Skeletal muscle satellite cell (primary cell): ENCODE measurements around the gene APOLD1.
"Not testable (repeated sequence)": the region's sequence is repeated elsewhere in the genome, so short reads cannot be mapped to it uniquely, and the experiment has no call there.

ENCODE experiments used
- H3K27me3 ChIP-seq: 2 replicates; pipeline ENCODE4 v1.7.0; 2013; ENCODE audit warnings: low read length; ENCODE audit not compliant: control insufficient read depth, insufficient read depth
- H3K36me3 ChIP-seq: 2 replicates; pipeline ENCODE4 v1.7.0; 2013; ENCODE audit warnings: mild to moderate bottlenecking, control low read depth, low read length; ENCODE audit not compliant: insufficient read depth
- H3K4me1 ChIP-seq: 2 replicates; pipeline ENCODE4 v1.7.0; 2013; ENCODE audit warnings: low read length; ENCODE audit not compliant: control insufficient read depth, insufficient read depth
- H3K4me2 ChIP-seq: 2 replicates; pipeline ENCODE4 v1.7.0; 2013; ENCODE audit warnings: mild to moderate bottlenecking, low read length
- H3K4me3 ChIP-seq: 2 replicates; pipeline ENCODE4 v1.7.0; 2013; ENCODE audit warnings: low read length
- H3K9ac ChIP-seq: 2 replicates; pipeline ENCODE4 v1.7.0; 2013; ENCODE audit warnings: mild to moderate bottlenecking, low read depth, low read length, moderate library complexity
- H3K9me3 ChIP-seq: replicated peaks from 2 replicates; pipeline ENCODE4 v1.7.0; 2013; ENCODE audit warnings: mild to moderate bottlenecking, control low read depth, low read length

Gene APOLD1

DNA sequence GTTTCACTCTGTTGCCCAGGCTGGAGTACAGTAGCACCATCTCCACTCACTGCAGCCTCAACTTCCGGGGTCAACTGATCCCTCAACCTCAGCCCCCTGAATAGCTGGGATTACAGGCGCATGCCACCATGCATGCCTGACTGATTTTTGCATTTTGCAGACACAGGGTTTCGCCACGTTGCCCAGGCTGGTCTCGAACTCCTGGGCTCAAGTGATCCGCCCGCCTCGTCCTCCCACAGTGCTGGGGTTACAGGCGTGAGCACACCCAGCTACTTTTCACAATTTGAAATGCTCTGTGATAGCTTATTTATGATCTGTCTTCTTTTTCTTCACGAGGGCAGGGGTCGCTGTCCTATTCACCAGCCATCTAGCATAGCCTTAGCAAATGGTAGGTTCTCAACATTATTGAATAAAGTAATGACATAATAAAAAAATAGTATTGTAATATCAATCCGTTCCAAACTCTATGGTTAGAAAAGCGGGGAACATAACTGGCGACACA, 27.2 kb downstream of the APOLD1 start:
- H3K27me3 ChIP-seq, result no peaks in the 10 kb centered on the region
- H3K4me3 ChIP-seq, result no peak overlapping the region
- H3K9ac ChIP-seq, result no peak overlapping the region
- no peak overlapping the region for H3K4me2 ChIP-seq
- peaks cover 22% of the 10 kb centered on the region for H3K4me1 ChIP-seq
- H3K36me3 ChIP-seq, result peaks cover 29% of the 10 kb centered on the region
- no peaks in the 10 kb centered on the region for H3K9me3 ChIP-seq

- Histone ChIP-seq H3K9me3 (no peaks in the 10 kb centered on the region), H3K4me3 (peak within 1 kb of the TSS; percentile 91), H3K4me1 (peaks cover 15% of the 10 kb centered on the region)
Measured at GRCh38 chr12:12813120-12814101, 28.0 kb downstream of the APOLD1 start, which contains the start of gene DDX47. Gene DDX47, plus strand, starts transcription at chr12:12813346. Its CDS starts 22 bp downstream, at chr12:12813368.

GRCh38 chr12:12817616-12818015, 32.2 kb downstream of the APOLD1 start:
- Histone ChIP-seq H3K4me1 (peaks cover 36% of the 10 kb centered on the region), H3K4me3 (no peak overlapping the region), H3K4me2 (no peak overlapping the region), H3K36me3 (peaks cover 53% of the 10 kb centered on the region), H3K27me3 (no peaks in the 10 kb centered on the region), H3K9ac (no peak overlapping the region), H3K9me3 (no peaks in the 10 kb centered on the region)

More at GRCh38 chr12:12813120-12814101, 28.0 kb downstream of the APOLD1 start, which contains the start of gene DDX47:
- Histone ChIP-seq H3K9ac (peak within 1 kb of the TSS; percentile 96), H3K27me3 (no peaks in the 10 kb centered on the region), H3K36me3 (peaks cover 32% of the 10 kb centered on the region), H3K4me2 (peak within 1 kb of the TSS; percentile 81)

DNA sequence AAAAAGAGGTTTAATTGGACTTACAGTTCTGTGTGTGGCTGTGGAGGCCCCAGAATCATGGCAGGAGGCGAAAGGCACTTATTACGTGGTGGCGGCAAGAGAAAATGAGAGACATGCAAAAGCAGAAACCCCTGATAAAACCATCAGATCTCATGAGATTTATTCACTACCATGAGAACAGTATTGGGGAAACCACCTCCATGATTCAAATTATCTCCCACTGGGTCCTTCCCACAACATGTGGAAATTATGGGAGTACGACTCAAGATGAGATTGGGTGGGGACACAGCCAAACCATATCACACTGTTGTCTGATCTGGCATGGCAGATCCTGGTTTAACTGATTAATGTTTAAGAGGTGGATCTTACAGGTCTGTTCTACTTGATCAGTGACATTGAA, 33.2 kb downstream of the APOLD1 start:
- peaks cover 46% of the 10 kb centered on the region for H3K4me1 ChIP-seq
- peak overlapping the region; percentile 73 for H3K9ac ChIP-seq

DNA sequence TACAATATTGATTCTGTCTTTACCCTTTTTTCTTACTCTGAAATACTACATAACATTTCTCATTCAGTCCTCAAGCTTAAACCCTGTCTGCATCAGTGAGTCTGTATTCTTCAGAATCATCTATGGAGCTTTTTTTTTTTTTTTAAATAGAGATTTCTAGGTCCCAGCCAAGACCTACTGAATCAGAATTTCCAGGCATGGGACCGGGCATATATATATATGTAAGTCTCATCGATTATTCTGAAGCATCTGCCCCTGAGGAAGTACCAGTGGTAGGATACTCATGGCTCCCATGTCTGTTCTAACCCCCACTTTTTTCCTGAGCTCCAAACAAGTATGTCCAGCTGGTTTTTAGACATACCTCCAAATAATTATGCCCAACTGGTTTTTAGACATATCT, 33.8 kb downstream of the APOLD1 start:
- Histone ChIP-seq H3K9ac (peak overlapping the region; percentile 73), H3K4me2 (peak overlapping the region; percentile 62), H3K4me1 (peaks cover 43% of the 10 kb centered on the region), H3K27me3 (no peaks in the 10 kb centered on the region), H3K9me3 (no peaks in the 10 kb centered on the region), H3K4me3 (no peak overlapping the region), H3K36me3 (peaks cover 69% of the 10 kb centered on the region)

More for the DNA sequence above, 33.2 kb downstream of the APOLD1 start:
- H3K4me2 ChIP-seq, result no peak overlapping the region
- H3K9me3 ChIP-seq, result no peaks in the 10 kb centered on the region
- peaks cover 64% of the 10 kb centered on the region for H3K36me3 ChIP-seq
- no peaks in the 10 kb centered on the region for H3K27me3 ChIP-seq
- H3K4me3 ChIP-seq, result no peak overlapping the region

DNA sequence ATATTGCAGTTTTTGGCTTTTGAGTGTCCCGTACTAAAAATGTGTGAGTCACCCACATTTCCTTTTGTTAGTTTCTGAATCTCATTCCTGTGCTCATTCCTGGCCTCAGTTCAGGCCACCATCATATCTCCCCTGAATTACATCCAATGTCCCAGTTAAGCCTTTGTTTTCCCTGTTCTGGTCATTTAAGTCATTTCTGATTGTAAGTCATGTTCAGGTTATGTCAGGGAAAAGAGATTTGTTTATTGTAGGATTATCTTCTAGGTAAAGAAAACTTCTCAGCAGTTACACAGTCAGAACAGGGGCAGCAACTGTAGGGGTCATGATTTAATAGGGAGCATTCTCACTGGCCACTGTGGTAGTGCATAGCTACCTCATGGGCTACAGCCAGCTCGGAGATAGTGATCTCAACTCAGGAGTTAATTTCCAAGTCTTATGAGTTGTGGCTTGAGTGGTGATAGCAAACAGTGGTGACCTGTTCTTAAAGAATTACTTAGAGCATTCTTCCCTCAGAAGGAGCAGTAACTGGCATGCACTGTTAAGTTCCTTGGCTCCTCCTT, 34.4 kb downstream of the APOLD1 start:
- H3K9ac ChIP-seq, result peak overlapping the region; percentile 73
- peak overlapping the region; percentile 62 for H3K4me2 ChIP-seq
- H3K36me3 ChIP-seq, result peaks cover 73% of the 10 kb centered on the region
- H3K4me3 ChIP-seq, result peak overlapping the region; percentile 13
- H3K9me3 ChIP-seq, result no peaks in the 10 kb centered on the region
- peaks cover 40% of the 10 kb centered on the region for H3K4me1 ChIP-seq
- H3K27me3 ChIP-seq, result no peaks in the 10 kb centered on the region

GRCh38 chr12:12820376-12820775, 34.9 kb downstream of the APOLD1 start:
- peak overlapping the region; percentile 52 for H3K9ac ChIP-seq
- H3K36me3 ChIP-seq, result peaks cover 73% of the 10 kb centered on the region
- H3K4me3 ChIP-seq, H3K27me3 ChIP-seq, H3K9me3 ChIP-seq: not testable (repeated sequence)
- peaks cover 39% of the 10 kb centered on the region for H3K4me1 ChIP-seq
- H3K4me2 ChIP-seq, result peak overlapping the region; percentile 62

DNA sequence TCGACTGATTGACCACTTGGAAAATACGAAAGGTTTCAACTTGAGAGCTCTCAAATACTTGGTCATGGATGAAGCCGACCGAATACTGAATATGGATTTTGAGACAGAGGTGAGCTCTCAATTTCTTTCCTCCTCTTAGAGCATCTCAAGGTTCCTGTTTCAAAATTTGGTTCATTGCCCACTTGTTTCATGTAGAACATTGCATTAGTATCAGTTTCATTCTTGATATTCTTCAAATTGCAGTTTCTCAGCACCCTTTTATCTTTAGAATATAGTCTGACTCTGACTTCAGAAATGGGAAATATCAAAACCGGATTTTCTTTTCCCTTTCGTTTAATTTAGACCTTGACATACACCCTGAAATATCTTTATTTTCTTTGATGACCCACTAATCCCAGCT, 36.5 kb downstream of the APOLD1 start:
- no peak overlapping the region for H3K4me2 ChIP-seq
- peaks cover 72% of the 10 kb centered on the region for H3K36me3 ChIP-seq
- H3K4me3 ChIP-seq, result no peak overlapping the region
- no peaks in the 10 kb centered on the region for H3K27me3 ChIP-seq
- peaks cover 39% of the 10 kb centered on the region for H3K4me1 ChIP-seq
- no peak overlapping the region for H3K9ac ChIP-seq
- no peaks in the 10 kb centered on the region for H3K9me3 ChIP-seq

- peaks cover 39% of the 10 kb centered on the region for H3K4me1 ChIP-seq
- H3K36me3 ChIP-seq, result peaks cover 70% of the 10 kb centered on the region
- no peaks in the 10 kb centered on the region for H3K9me3 ChIP-seq
- H3K4me2 ChIP-seq, result no peak overlapping the region
- no peak overlapping the region for H3K9ac ChIP-seq
- no peaks in the 10 kb centered on the region for H3K27me3 ChIP-seq
- H3K4me3 ChIP-seq, result no peak overlapping the region
Measured at GRCh38 chr12:12822886-12823285, 37.4 kb downstream of the APOLD1 start.

DNA sequence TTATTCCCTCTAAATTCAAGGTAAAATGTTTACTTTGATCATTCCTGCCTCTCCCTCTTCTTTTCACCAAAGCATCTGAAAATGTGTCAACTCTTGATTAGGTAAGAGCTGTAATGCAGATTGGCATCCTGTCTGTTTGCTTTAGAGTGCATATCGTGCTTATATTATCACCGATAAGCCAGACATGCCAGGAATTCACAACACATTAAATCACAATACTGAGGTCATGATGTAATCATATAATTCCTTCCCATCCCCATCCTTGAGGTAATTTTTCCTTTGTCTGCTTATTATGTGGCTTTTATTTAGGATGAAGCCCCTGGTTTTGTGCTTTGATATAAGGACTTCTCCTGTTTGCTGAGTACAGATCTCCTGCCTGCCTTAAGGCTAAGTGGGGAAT, 37.8 kb downstream of the APOLD1 start:
- Histone ChIP-seq H3K4me2 (no peak overlapping the region), H3K9ac (peak overlapping the region; percentile 15), H3K4me1 (peaks cover 39% of the 10 kb centered on the region), H3K4me3 (no peak overlapping the region), H3K36me3 (peaks cover 71% of the 10 kb centered on the region), H3K27me3 (no peaks in the 10 kb centered on the region), H3K9me3 (no peaks in the 10 kb centered on the region)

DNA sequence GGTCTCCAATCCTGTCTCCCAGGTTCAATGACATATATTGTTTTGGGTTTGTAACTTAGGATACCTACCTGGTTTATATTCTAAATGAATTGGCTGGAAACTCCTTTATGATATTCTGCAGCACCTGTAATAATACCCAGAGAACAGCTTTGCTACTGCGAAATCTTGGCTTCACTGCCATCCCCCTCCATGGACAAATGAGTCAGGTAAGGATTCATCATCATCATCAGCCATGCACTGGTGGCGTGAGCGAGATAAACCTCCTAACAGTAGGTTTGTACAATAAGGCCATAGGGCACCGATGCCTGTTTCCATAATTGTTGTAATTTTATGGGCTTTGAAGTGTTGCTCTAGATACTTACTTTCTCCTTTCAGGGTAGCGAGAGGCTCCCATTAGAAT, 38.4 kb downstream of the APOLD1 start:
- Histone ChIP-seq H3K4me3 (no peak overlapping the region), H3K4me1 (peaks cover 35% of the 10 kb centered on the region), H3K9ac (peak overlapping the region; percentile 15), H3K9me3 (no peaks in the 10 kb centered on the region), H3K27me3 (no peaks in the 10 kb centered on the region), H3K4me2 (no peak overlapping the region), H3K36me3 (peaks cover 75% of the 10 kb centered on the region)
